HG02642 (cell line): ENCODE results near the gene TAF5L.
A peak's percentile ranks its signal among the peaks of the same experiment; 100 is the strongest.

Source experiments
- ATAC-seq: cut with Tn5 transposase; IDR thresholded peaks from one replicate; pipeline ENCODE4 v1.9.1; 2021; ENCODE audit warnings: mild to moderate bottlenecking; ENCODE audit not compliant: unreplicated experiment, poor library complexity

TAF5L gene

GRCh38 chr1:229625915-229626831 is at the start of gene TAF5L, which contains the start of gene URB2:
Gene TAF5L (minus strand): TSS chr1:229626122. CDS start chr1:229614482, 11,640 bp downstream.
Gene URB2 (plus strand): TSS chr1:229626247. CDS start chr1:229627634, 1,387 bp downstream.
- peak; percentile 86 for ATAC-seq

GRCh38 chr1:229675396-229675795 is 49.5 kb upstream of the TAF5L start:
- ATAC-seq, result no peak

GRCh38 chr1:229674042-229674441 is 48.1 kb upstream of the TAF5L start:
- no peak for ATAC-seq

GRCh38 chr1:229672246-229672645 is 46.3 kb upstream of the TAF5L start:
- no peak for ATAC-seq

GRCh38 chr1:229671310-229671709 is 45.4 kb upstream of the TAF5L start:
- no peak for ATAC-seq

GRCh38 chr1:229669333-229669732 is 43.4 kb upstream of the TAF5L start:
- no peak for ATAC-seq

- no peak for ATAC-seq
Observed at GRCh38 chr1:229666585-229666984, 40.7 kb upstream of the TAF5L start.

GRCh38 chr1:229665912-229666558 is 40.1 kb upstream of the TAF5L start:
- ATAC-seq, result no peak

- ATAC-seq, result peak; percentile 62
Observed at GRCh38 chr1:229664133-229664689, 38.3 kb upstream of the TAF5L start.

GRCh38 chr1:229661897-229662296 is 36.0 kb upstream of the TAF5L start:
- no peak for ATAC-seq

GRCh38 chr1:229661022-229661877 is 35.3 kb upstream of the TAF5L start:
- ATAC-seq, result peak; percentile 64

GRCh38 chr1:229657993-229658755 is 32.3 kb upstream of the TAF5L start:
- peak; percentile 54 for ATAC-seq

GRCh38 chr1:229655781-229656180 is 29.9 kb upstream of the TAF5L start:
- ATAC-seq, result no peak

GRCh38 chr1:229653420-229653819 is 27.5 kb upstream of the TAF5L start:
- ATAC-seq, result no peak

GRCh38 chr1:229651546-229651945 is 25.6 kb upstream of the TAF5L start:
- ATAC-seq, result no peak

GRCh38 chr1:229650045-229650444 is 24.1 kb upstream of the TAF5L start:
- ATAC-seq, result no peak

- ATAC-seq, result no peak
Observed at GRCh38 chr1:229648406-229648805, 22.5 kb upstream of the TAF5L start.

- ATAC-seq, result no peak
Observed at GRCh38 chr1:229645324-229645993, 19.5 kb upstream of the TAF5L start.
